Endothelial cell of umbilical vein (primary cell): Measurements from ENCODE around the gene ANKRD33B. TPM values are rescaled to one million over a fixed set of nuclear protein-coding genes. Genes with fewer than 3 reads are reported as not detected.

Source experiments
- BruUV-seq: library from RNA; stranded (reverse); fragments of 400-500 nt; replicated peaks from 2 replicates; lab custom pipeline; 2021; lab: Mats Ljungman, UMichigan
- CTCF ChIA-PET: fragments of 300-600, 350-600 bp; sonication (Branson Sonifier 250); formaldehyde crosslinking; loops from one replicate; lab custom pipeline; 2021; ENCODE audit warnings: antibody characterized with exemption, inconsistent platforms; lab: Charles Lee
- POLR2A ChIA-PET: fragments of 300-600, 350-600 bp; sonication (Branson Sonifier 250); formaldehyde crosslinking; loops from one replicate; lab custom pipeline; 2021; ENCODE audit warnings: antibody characterized with exemption, inconsistent platforms; lab: Charles Lee
- DNase-seq: peaks from one replicate; pipeline ENCODE4 v3.0.0-alpha.2; 2011; ENCODE audit warnings: low read depth, low spot score
- FAIRE-seq: peaks from 2 replicates; lab custom pipeline; 2011; peaks lifted over from hg19 to GRCh38; lab: Jason Lieb, UNC
- H2AFZ ChIP-seq: 2 replicates; pipeline ENCODE4 v1.6.0; 2012; ENCODE audit warnings: low read depth, low read length, control low read depth, inconsistent platforms
- H3K27ac ChIP-seq: 2 replicates; pipeline ENCODE4 v1.5.1; 2011; ENCODE audit warnings: low read depth, mild to moderate bottlenecking, control low read depth, low read length, moderate library complexity; ENCODE audit not compliant: insufficient read depth
- H3K27me3 ChIP-seq, 2 experiments: 2 replicates each; pipeline versions ENCODE4 v1.6.0 to v1.6.1; 2011; ENCODE audit warnings: low read length in 2 of 2, mixed read lengths in 1 of 2; ENCODE audit not compliant: control insufficient read depth in 2 of 2, insufficient read depth in 2 of 2
- H3K36me3 ChIP-seq, 2 experiments: 2 replicates in 1 of 2; 3 replicates in 1 of 2; pipeline ENCODE4 v1.5.1; 2011; ENCODE audit warnings: low read length in 2 of 2, mild to moderate bottlenecking in 1 of 2, moderate library complexity in 1 of 2; ENCODE audit not compliant: control insufficient read depth in 2 of 2, insufficient read depth in 2 of 2; ENCODE audit errors: extremely low read depth in 1 of 2
- H3K4me1 ChIP-seq: 3 replicates; pipeline ENCODE4 v1.5.1; 2011; ENCODE audit warnings: mild to moderate bottlenecking, low read length; ENCODE audit not compliant: control insufficient read depth, insufficient read depth; ENCODE audit errors: extremely low read depth
- H3K4me2 ChIP-seq: 2 replicates; pipeline ENCODE4 v1.6.1; 2011; ENCODE audit warnings: low read length, control low read depth, mixed read lengths; ENCODE audit not compliant: insufficient read depth
- H3K4me3 ChIP-seq, 3 experiments: fragments of 200-600 bp in 1 of 3; sonication (generic), shearing (Covaris generic) in 1 of 3; replicated peaks in 1 of 3; 2 replicates each; pipeline ENCODE4 v1.5.1; 2011 to 2016; ENCODE audit warnings: control low read depth in 3 of 3, low read length in 3 of 3, mild to moderate bottlenecking in 2 of 3, inconsistent platforms in 1 of 3, low read depth in 1 of 3, moderate library complexity in 1 of 3; ENCODE audit not compliant: insufficient read depth in 1 of 3
- H3K79me2 ChIP-seq: 2 replicates; pipeline ENCODE4 v1.6.0; 2012; ENCODE audit warnings: low read length, inconsistent platforms; ENCODE audit not compliant: control insufficient read depth, insufficient read depth
- H3K9ac ChIP-seq: replicated peaks from 2 replicates; pipeline ENCODE3; 2011; ENCODE audit warnings: low read length, control low read depth; ENCODE audit not compliant: insufficient read depth; ENCODE audit errors: extremely low read depth
- H3K9me1 ChIP-seq: replicated peaks from 3 replicates; pipeline ENCODE4 v1.6.0; 2011; ENCODE audit warnings: mild to moderate bottlenecking, low read length; ENCODE audit not compliant: control insufficient read depth, insufficient read depth; ENCODE audit errors: extremely low read depth
- H3K9me3 ChIP-seq: replicated peaks from 2 replicates; pipeline ENCODE4 v1.5.1; 2012; ENCODE audit warnings: low read length, inconsistent platforms; ENCODE audit not compliant: control insufficient read depth, insufficient read depth
- H4K20me1 ChIP-seq: replicated peaks from 2 replicates; pipeline ENCODE3; 2011; ENCODE audit warnings: mild to moderate bottlenecking, low read length; ENCODE audit not compliant: control insufficient read depth, insufficient read depth; ENCODE audit errors: extremely low read depth
- CTCF ChIP-seq, 2 donors: IDR thresholded peaks; 1 replicate in 1 of 2; 2 replicates in 1 of 2; pipeline ENCODE4 v1.5.1; 2011; ENCODE audit warnings: low read length in 2 of 2, mild to moderate bottlenecking in 2 of 2, moderate library complexity in 2 of 2, control low read depth in 1 of 2, inconsistent platforms in 1 of 2, low read depth in 1 of 2; ENCODE audit not compliant: insufficient read depth in 1 of 2; ENCODE audit errors: extremely low read depth in 1 of 2
- EZH2 ChIP-seq: IDR thresholded peaks from 2 replicates; pipeline ENCODE4 v1.6.1; 2012; ENCODE audit warnings: borderline replicate concordance, low read depth, mild to moderate bottlenecking, moderate library complexity, low read length, inconsistent platforms; ENCODE audit not compliant: severe bottlenecking
- FOS ChIP-seq: IDR thresholded peaks from 2 replicates; pipeline ENCODE4 v1.6.1; 2011; ENCODE audit warnings: mild to moderate bottlenecking, low read length, moderate library complexity, borderline replicate concordance; ENCODE audit not compliant: insufficient read depth
- GATA2 ChIP-seq: IDR thresholded peaks from 2 replicates; pipeline ENCODE4 v1.7.0; 2011; ENCODE audit warnings: low read depth, mild to moderate bottlenecking, moderate library complexity, mixed read lengths, low read length; ENCODE audit not compliant: insufficient read length, insufficient read depth
- JUN ChIP-seq: IDR thresholded peaks from 2 replicates; pipeline ENCODE4 v1.6.1; 2011; ENCODE audit warnings: borderline replicate concordance, low read depth; ENCODE audit not compliant: insufficient read length, insufficient read depth
- MAX ChIP-seq: IDR thresholded peaks from 2 replicates; pipeline ENCODE4 v1.6.1; 2011; ENCODE audit not compliant: insufficient read depth, insufficient read length
- MYC ChIP-seq: IDR thresholded peaks from one replicate; pipeline ENCODE4 v1.6.1; 2011; ENCODE audit warnings: mild to moderate bottlenecking, low read depth, low read length
- POLR2A ChIP-seq: IDR thresholded peaks from 2 replicates; pipeline ENCODE4 v1.6.1; 2012; ENCODE audit warnings: low read depth, mild to moderate bottlenecking, control low read depth, low read length
- POLR2AphosphoS5 ChIP-seq: IDR thresholded peaks from 2 replicates; pipeline ENCODE4 v1.6.1; 2012; ENCODE audit warnings: low read depth, mild to moderate bottlenecking, control low read depth, low read length, moderate library complexity; ENCODE audit not compliant: insufficient read depth
- dilution Hi-C: fragments of 300-500 bp; cut with MboI; formaldehyde crosslinking; loops from one replicate; pipeline ENCODE4 v1.15.0; 2019; ENCODE audit warnings: low sequenced_read_pairs; ENCODE audit not compliant: extremely low pct_ligation_motif_present
- intact Hi-C: fragments of 100-400 bp; cut with micrococcal nuclease; formaldehyde crosslinking; loops from one replicate; pipeline ENCODE4 v1.10.0; 2022
- polyA plus RNA-seq, 4 experiments: library from polyadenylated mRNA; depleted of rRNA in 3 of 4; stranded (reverse) in 3 of 4; unstranded in 1 of 4; fragments of >200 nt; gene quantifications; 2 replicates each; pipeline versions ENCODE4 v1.2.1 to v1.2.3, GENCODE V29; 2011 to 2012; ENCODE audit warnings: missing spikeins in 1 of 4
- total RNA-seq: library from RNA; stranded (reverse); gene quantifications from 2 replicates; pipeline ENCODE4 v1.2.3, GENCODE V29; 2021

The ANKRD33B gene
- total and polyA plus RNA-seq, 2 donors (not counting 3 experiments of a cell fraction or from before 2014, with no cell fraction given): 2.4 to 5.4 TPM

GRCh38 chr5:10625700-10626472 lies 62.0 kb downstream of the ANKRD33B start:
- Histone ChIP-seq H3K27ac (no peak overlapping the region), H3K4me3 (no peak overlapping the region), H3K9ac (no peak overlapping the region), H4K20me1 (no peaks in the 10 kb centered on the region), H3K36me3 (no peaks in the 10 kb centered on the region), H3K4me1 (peaks cover 10% of the 10 kb centered on the region), H3K79me2 (no peaks in the 10 kb centered on the region), H3K9me1 (no peaks in the 10 kb centered on the region), H2AFZ (no peak overlapping the region), H3K4me2 (no peak overlapping the region), H3K27me3 (no peaks in the 10 kb centered on the region), H3K9me3 (no peaks in the 10 kb centered on the region)
- intact Hi-C loops (loop anchor here (2.0 kb wide), 2 partner anchors 49 to 273 kb away; partner anchors contain the start of gene MARCHF6), dilution Hi-C loops (loop anchor here (10.0 kb wide), 1 partner anchor 171 kb away; no protein-coding TSS in a partner anchor)
- no peak for TF ChIP-seq POLR2AphosphoS5
- TF ChIP-seq POLR2A: no peak
- TF ChIP-seq CTCF (IDR thresholded peaks at IDR 0.05; ENCODE audit: extremely low read depth in 1 of 2, insufficient read depth in 1 of 2, low read depth in 1 of 2, low read length in 2 of 2): no peak
- TF ChIP-seq EZH2: no peak
- no peak for TF ChIP-seq FOS
- no peak for TF ChIP-seq MAX
- TF ChIP-seq MYC: no peak
- no peak for TF ChIP-seq GATA2
- no peak for TF ChIP-seq JUN
- FAIRE-seq (no peak), DNase-seq (no peak)
- no TSS peak for BruUV-seq
- ChIA-PET CTCF (interaction anchor here (1.0 to 5.9 kb wide), 3 partner anchors 18 to 172 kb away, joined by 3 to 283 read pairs (median 25); no protein-coding TSS in a partner anchor), POLR2A (no interaction called here)
